ENCODE data around the gene ANKRD26. TPM values are rescaled to one million over a fixed set of nuclear protein-coding genes. Genes with fewer than 3 reads are reported as not detected.

ANKRD26 gene
- total and polyA plus RNA-seq, 2 of the 13 experiments (the other 11 are each of a cell fraction or from before 2014, with no cell fraction given): 1.5 to 9.6 TPM

DNA sequence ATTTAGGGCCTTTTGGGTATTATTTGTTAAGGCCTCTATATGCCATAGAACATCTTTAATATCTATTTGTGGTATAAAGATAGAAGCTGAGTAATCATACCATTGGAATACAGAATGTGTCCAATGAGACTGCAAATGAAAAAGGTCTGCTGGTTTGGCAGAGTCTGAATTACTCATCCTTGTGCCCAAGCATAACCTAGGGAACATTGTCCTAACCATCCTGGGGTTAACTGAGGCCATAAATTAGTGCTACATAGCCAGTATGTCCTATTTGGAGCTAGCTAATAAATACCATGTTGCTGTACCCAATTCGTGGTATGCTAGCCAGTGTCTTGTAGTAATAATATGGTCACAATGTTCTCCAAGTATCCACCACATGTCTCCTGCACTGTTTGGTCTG is 117.1 kb downstream of the ANKRD26 start:
- Histone ChIP-seq H3K27ac (ENCODE audit: extremely low read length, insufficient read depth, low read length) (no peak overlapping the region), H3K79me2 (ENCODE audit: insufficient read depth, low read length) (no peaks in the 10 kb centered on the region), H3K4me2 (ENCODE audit: low read depth, low read length) (no peak overlapping the region), H3K4me1 (ENCODE audit: insufficient read depth, low read length) (no peaks in the 10 kb centered on the region), H3K36me3 (replicated peaks in 1 of 2; ENCODE audit: control insufficient read depth in 1 of 2, insufficient read depth in 2 of 2, low read length in 2 of 2) (no peaks in the 10 kb centered on the region), H3K9me3 (ENCODE audit: low read length) (no peaks in the 10 kb centered on the region), H3K4me3 (replicated peaks in 1 of 3; ENCODE audit: insufficient read depth in 1 of 3, low read depth in 2 of 3, low read length in 3 of 3) (no peak overlapping the region), H4K20me1 (ENCODE audit: insufficient read depth, low read length) (no peaks in the 10 kb centered on the region), H3K9ac (ENCODE audit: insufficient read depth, low read depth, low read length) (no peak overlapping the region), H2AFZ (ENCODE audit: low read length) (no peak overlapping the region), H3K27me3 (ENCODE audit: control insufficient read depth in 1 of 2, insufficient read depth in 2 of 2, low read length in 2 of 2) (no peaks in the 10 kb centered on the region)
- TF ChIP-seq FOXK2 (IDR thresholded peaks at IDR 0.05) (no peak), ZFP36L2 (CRISPR knock-in tag; IDR thresholded peaks at IDR 0.05) (no peak), KAT2B (IDR thresholded peaks at IDR 0.05; ENCODE audit: borderline replicate concordance, low read depth, low read length) (no peak), ATF7-NPFF (CRISPR knock-in tag; IDR thresholded peaks at IDR 0.05; ENCODE audit: low read depth) (no peak), HNF1B (CRISPR knock-in tag; IDR thresholded peaks at IDR 0.05) (no peak), ZFX (CRISPR knock-in tag; IDR thresholded peaks at IDR 0.05; ENCODE audit: low read depth) (no peak), ZKSCAN8 (CRISPR knock-in tag; IDR thresholded peaks at IDR 0.05; ENCODE audit: borderline replicate concordance) (no peak), ZNF225 (CRISPR knock-in tag; IDR thresholded peaks at IDR 0.05) (no peak), ETV5 (CRISPR knock-in tag; IDR thresholded peaks at IDR 0.05; ENCODE audit: borderline replicate concordance) (no peak)
- TF ChIP-seq, protein P1, sequence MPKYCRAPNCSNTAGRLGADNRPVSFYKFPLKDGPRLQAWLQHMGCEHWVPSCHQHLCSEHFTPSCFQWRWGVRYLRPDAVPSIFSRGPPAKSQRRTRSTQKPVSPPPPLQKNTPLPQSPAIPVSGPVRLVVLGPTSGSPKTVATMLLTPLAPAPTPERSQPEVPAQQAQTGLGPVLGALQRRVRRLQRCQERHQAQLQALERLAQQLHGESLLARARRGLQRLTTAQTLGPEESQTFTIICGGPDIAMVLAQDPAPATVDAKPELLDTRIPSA (CRISPR knock-in tag; IDR thresholded peaks at IDR 0.05; ENCODE audit: borderline replicate concordance): no peak
- WGBS (ENCODE audit: low lambda C conversion rate): 71% methylated on average over 1 of the region's 1 CpG
- ChIA-PET POLR2A (no interaction called here), CTCF (ENCODE audit: low intra/inter-chr PET ratio, low total read pairs) (no interaction called here)
- in situ Hi-C loops (cut with HindIII; ENCODE audit: extremely low pct_ligation_motif_present, low pct_unique_long_range_greater_than_20kb) (no loop called here), intact Hi-C loops (cut with micrococcal nuclease; ENCODE audit: unreplicated experiment) (no loop called here)
- FAIRE-seq (no peak), ATAC-seq (no peak), DNase-seq (ENCODE audit: low spot score) (no peak)
- no TSS peak for BruUV-seq (replicated peaks)
